Measurements from ENCODE around the gene KIF22. TPM values are rescaled to one million over a fixed set of nuclear protein-coding genes. Genes with fewer than 3 reads are reported as not detected.
"Not testable (repeated sequence)": the region's sequence is repeated elsewhere in the genome, so short reads cannot be mapped to it uniquely, and the experiment has no call there.

The KIF22 gene
- total RNA-seq, 4 donors from 2014 or later, result 31.9 to 157 (median 72.8) TPM

DNA sequence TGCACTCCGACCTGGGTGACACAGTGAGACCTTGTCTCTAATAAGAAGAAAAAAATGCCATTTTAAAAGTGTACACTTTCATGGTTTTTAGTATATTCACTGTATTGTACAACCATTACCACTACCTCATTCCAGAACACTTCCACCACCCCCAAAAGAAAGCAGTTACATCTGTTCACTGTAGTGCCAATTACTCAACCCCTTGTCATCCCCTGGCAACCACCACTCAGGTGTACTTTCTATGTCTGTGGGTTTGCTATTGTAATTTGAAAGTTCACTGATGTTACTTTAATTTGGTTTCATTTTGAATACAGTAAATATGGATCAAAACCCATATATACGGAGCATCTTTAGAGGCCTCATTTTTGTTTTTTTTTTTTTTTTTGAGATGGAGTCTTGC is 6.4 kb upstream of the KIF22 start:
- Histone ChIP-seq H3K36me3 (peaks cover 0 to 5% (median 0%) of the 10 kb centered on the region in 3 donors), H3K4me1 (peaks cover 0 to 5% (median 0%) of the 10 kb centered on the region in 4 donors), H3K27ac (no peak overlapping the region), H3K9me3 (no peaks in the 10 kb centered on the region), H3K27me3 (no peaks in the 10 kb centered on the region), H3K4me3 (no peak overlapping the region)
- no peak for TF ChIP-seq POLR2A (IDR thresholded peaks at IDR 0.05)
- TF ChIP-seq, protein P1, sequence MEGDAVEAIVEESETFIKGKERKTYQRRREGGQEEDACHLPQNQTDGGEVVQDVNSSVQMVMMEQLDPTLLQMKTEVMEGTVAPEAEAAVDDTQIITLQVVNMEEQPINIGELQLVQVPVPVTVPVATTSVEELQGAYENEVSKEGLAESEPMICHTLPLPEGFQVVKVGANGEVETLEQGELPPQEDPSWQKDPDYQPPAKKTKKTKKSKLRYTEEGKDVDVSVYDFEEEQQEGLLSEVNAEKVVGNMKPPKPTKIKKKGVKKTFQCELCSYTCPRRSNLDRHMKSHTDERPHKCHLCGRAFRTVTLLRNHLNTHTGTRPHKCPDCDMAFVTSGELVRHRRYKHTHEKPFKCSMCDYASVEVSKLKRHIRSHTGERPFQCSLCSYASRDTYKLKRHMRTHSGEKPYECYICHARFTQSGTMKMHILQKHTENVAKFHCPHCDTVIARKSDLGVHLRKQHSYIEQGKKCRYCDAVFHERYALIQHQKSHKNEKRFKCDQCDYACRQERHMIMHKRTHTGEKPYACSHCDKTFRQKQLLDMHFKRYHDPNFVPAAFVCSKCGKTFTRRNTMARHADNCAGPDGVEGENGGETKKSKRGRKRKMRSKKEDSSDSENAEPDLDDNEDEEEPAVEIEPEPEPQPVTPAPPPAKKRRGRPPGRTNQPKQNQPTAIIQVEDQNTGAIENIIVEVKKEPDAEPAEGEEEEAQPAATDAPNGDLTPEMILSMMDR (IDR thresholded peaks at IDR 0.05), result no peak
- no peak for DNase-seq

DNA sequence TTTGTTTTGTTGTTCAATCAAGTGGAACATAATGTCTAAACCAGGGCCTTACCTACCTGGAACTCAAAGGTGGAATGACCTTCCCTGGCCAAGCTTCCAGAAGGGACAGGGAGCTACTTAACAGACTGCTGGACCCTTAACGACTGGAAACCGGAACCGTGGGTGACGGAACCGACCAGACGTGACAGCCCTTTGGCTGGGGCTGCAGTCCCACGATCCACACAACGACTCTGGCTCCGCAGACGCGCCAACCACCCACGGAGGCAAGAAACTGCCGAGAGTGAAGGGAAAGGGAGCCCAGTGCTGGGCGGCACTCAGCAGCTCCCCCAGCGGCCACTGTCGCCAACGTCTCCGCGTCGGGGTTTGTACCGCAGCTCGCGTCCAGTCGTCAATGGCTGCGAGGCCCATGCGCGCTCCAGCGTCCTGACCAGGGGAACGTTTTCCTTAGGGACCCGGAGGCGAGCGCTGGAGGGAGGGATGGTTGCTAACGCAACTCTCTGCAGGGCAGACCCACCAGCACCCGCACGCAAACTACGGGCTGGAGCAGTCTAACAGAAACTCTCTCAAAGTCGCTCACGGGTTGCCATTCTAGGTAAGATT is 5.5 kb upstream of the KIF22 start:
- TF ChIP-seq, protein P1 (IDR thresholded peaks at IDR 0.05), result peak; percentile 60 to 84 (median 70)
- no peak for TF ChIP-seq POLR2A (IDR thresholded peaks at IDR 0.05)
- Histone ChIP-seq H3K27me3 (no peaks in the 10 kb centered on the region), H3K36me3 (no peaks in the 10 kb centered on the region), H3K4me1 (peaks cover 0 to 5% (median 2%) of the 10 kb centered on the region in 4 donors), H3K4me3 (peak overlapping the region; percentile 0 to 18 (median 6)), H3K27ac (peak overlapping the region in 1 of 4 donors; percentile 28), H3K9me3 (no peaks in the 10 kb centered on the region)
- DNase-seq, result peak; percentile 65 to 85 (median 76)

DNA sequence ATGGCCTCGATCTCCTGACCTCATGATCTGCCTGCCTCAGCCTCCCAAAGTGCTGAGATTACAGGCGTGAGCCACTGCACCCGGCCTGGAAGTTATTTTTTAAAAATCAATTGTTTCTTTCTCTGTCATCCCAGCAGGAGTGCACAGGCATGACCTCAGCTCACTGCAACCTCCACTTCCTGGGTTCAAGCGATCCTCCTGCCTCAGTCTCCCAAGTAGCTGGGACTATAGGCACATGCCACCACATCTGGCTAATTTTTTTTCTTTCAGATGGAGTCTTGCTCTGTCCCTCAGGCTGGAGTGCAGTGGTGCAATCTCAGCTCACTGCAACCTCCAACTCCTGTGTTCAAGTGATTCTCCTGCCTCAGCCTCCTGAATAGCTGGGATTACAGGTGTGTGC is 3.4 kb upstream of the KIF22 start:
- not testable (repeated sequence) for H3K27ac ChIP-seq, H3K4me3 ChIP-seq, H3K36me3 ChIP-seq, H3K9me3 ChIP-seq, DNase-seq, H3K27me3 ChIP-seq
- peaks cover 0 to 14% (median 7%) of the 10 kb centered on the region in 4 donors for H3K4me1 ChIP-seq

DNA sequence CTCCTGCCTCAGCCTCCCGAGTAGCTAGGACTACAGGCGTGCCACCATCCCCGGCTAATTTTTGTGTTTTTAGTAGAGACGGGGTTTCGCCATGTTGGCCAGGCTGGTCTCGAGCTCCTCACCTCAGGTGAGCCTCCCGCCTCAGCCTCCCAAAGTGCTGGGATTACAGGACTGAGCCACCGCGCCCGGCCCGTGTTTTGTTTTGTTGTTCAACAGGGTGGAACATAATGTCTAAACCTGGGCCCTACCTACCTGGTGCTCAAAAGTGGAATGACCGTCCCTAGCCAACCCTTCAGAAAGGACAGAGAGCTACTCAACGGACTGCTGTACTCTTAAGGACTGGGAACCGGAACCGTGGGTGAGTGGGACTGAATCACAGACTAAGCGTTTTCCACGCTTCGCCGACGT is 772 bp upstream of the KIF22 start:
- Histone ChIP-seq H3K36me3 (no peaks in the 10 kb centered on the region), H3K27ac (peak overlapping the region; percentile 70 to 88 (median 82)), H3K27me3 (no peaks in the 10 kb centered on the region), H3K4me1 (peaks cover 0 to 23% (median 7%) of the 10 kb centered on the region in 4 donors), H3K4me3 (peak overlapping the region; percentile 37 to 93 (median 81)), H3K9me3 (no peaks in the 10 kb centered on the region)
- TF ChIP-seq POLR2A (IDR thresholded peaks at IDR 0.05), result no peak
- TF ChIP-seq, protein P1 (IDR thresholded peaks at IDR 0.05), result no peak
- DNase-seq, result no peak

DNA sequence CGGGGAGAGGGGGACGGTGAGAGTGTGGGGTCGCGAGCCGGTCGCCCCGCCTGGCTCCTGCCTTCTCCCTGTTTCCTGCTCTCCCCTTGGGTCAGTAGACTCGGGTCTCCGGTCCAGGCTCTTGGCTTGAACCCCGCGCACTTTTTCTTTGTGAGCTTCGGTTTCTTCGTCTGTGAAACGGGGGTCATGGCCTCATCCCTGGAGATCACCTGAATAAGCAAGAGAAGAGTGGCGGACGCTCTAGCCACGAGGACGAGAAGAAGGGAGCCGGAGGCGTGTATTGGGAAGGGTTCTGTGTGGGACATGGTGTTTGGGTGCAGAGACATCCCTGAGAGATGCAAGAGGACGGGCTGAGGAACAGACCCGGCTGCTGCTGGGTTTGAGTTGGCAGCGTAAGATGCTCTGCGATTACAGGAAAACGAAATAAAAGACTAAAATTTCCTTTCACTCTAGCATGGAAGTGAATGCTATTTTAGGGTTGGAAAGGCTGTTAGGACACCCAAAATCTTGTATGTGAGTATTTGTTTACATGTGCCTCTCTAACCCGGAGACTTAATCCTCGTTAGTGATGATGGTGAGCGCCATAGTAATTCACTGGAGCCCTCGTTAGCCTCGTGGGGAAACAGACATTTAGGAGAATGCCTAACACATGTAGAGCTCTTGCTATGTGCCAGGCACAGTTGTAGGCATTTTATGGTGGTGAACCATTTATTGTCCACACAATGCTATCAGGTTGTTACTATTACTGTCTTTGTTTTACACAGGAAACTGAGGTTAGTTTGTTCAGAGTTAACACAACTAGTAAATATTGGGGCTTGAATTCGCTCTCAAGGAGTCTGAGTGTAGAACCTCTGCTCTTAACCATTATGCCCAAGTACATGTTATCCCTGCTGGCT is 646 bp downstream of the KIF22 start:
- no peaks in the 10 kb centered on the region for H3K9me3 ChIP-seq
- H3K4me1 ChIP-seq, result peaks cover 0 to 23% (median 4%) of the 10 kb centered on the region in 4 donors
- H3K27me3 ChIP-seq, result no peaks in the 10 kb centered on the region
- peak in 1 of 3 donors; percentile 49 for DNase-seq
- H3K4me3 ChIP-seq, result peak overlapping the region; percentile 78 to 93 (median 81)
- peak overlapping the region; percentile 67 to 88 (median 74) for H3K27ac ChIP-seq
- TF ChIP-seq, protein P1 (IDR thresholded peaks at IDR 0.05), result no peak
- no peaks in the 10 kb centered on the region for H3K36me3 ChIP-seq

All from Peyer's patch (tissue), 4 donors.